HepG2 (cell line): ENCODE results near the gene TTC31. TPM values are rescaled to one million over a fixed set of nuclear protein-coding genes. Genes with fewer than 3 reads are reported as not detected.
A peak's percentile ranks its signal among the peaks of the same experiment; 100 is the strongest.

Source experiments
- BORCS8-MEF2B ChIP-seq: sonication (generic); formaldehyde crosslinking; IDR thresholded peaks from 2 replicates; pipeline ENCODE4 v1.8.0; 2022; ENCODE audit warnings: mild to moderate bottlenecking, missing genetic modification reagents
- CBX5 ChIP-seq: sonication (generic); formaldehyde crosslinking; IDR thresholded peaks from 2 replicates; pipeline ENCODE4 v1.4.0; 2020; ENCODE audit warnings: missing genetic modification reagents, borderline replicate concordance
- FOSL2 ChIP-seq: sonication (generic); formaldehyde crosslinking; IDR thresholded peaks from 2 replicates; pipeline ENCODE4 v1.4.0; 2020; ENCODE audit warnings: missing genetic modification reagents
- HOXA3 ChIP-seq: sonication (generic); formaldehyde crosslinking; IDR thresholded peaks from 2 replicates; pipeline ENCODE4 v1.5.0; 2020; ENCODE audit warnings: missing genetic modification reagents
- KDM5B ChIP-seq: sonication (generic); formaldehyde crosslinking; IDR thresholded peaks from 2 replicates; pipeline ENCODE4 v1.4.0; 2020; ENCODE audit warnings: missing genetic modification reagents, mild to moderate bottlenecking, borderline replicate concordance
- NR2C2 ChIP-seq: sonication (generic); formaldehyde crosslinking; IDR thresholded peaks from 2 replicates; pipeline ENCODE4 v1.4.0; 2020; ENCODE audit warnings: missing genetic modification reagents, mild to moderate bottlenecking, moderate library complexity, borderline replicate concordance
- SRF ChIP-seq: IDR thresholded peaks from 2 replicates; pipeline ENCODE4 v1.6.1; 2011; ENCODE audit warnings: mild to moderate bottlenecking, low read depth, low read length, moderate library complexity
- STAG1 ChIP-seq: sonication (generic); formaldehyde crosslinking; IDR thresholded peaks from 2 replicates; pipeline ENCODE4 v1.4.0; 2020; ENCODE audit warnings: missing genetic modification reagents
- TCF12 ChIP-seq, 2 experiments: fragments of 450-650 bp in 1 of 2; sonication (generic) in 1 of 2; formaldehyde crosslinking in 1 of 2; IDR thresholded peaks; 2 replicates each; pipeline versions ENCODE4 v1.6.1 to v1.8.0; 2017 to 2022; ENCODE audit warnings: antibody characterized with exemption in 1 of 2, mild to moderate bottlenecking in 1 of 2, missing genetic modification reagents in 1 of 2, moderate library complexity in 1 of 2
- TMF1 ChIP-seq: sonication (generic); formaldehyde crosslinking; IDR thresholded peaks from 2 replicates; pipeline ENCODE4 v1.8.1; 2022; ENCODE audit warnings: low read depth, missing genetic modification reagents
- ZFP36 ChIP-seq: fragments of 150-350 bp; IDR thresholded peaks from 2 replicates; pipeline ENCODE4 v1.6.1; 2018; ENCODE audit warnings: borderline replicate concordance, low read length, low read depth; ENCODE audit not compliant: partially characterized antibody
- ZNF274 ChIP-seq: sonication (generic); formaldehyde crosslinking; IDR thresholded peaks from 2 replicates; pipeline ENCODE4 v1.5.1; 2020; ENCODE audit warnings: mild to moderate bottlenecking, missing genetic modification reagents
- ZNF468 ChIP-seq: sonication (generic); formaldehyde crosslinking; IDR thresholded peaks from 2 replicates; pipeline ENCODE4 v1.8.0; 2022; ENCODE audit warnings: mild to moderate bottlenecking, moderate library complexity, missing genetic modification reagents
- ZNF879 ChIP-seq: sonication (generic); formaldehyde crosslinking; IDR thresholded peaks from 2 replicates; pipeline ENCODE4 v1.8.1; 2023; ENCODE audit warnings: missing genetic modification reagents
- polyA plus RNA-seq, 8 experiments: library from polyadenylated mRNA; depleted of rRNA in 3 of 8; stranded (reverse) in 7 of 8; unstranded in 1 of 8; fragments of >200 nt; fragmentation: Illumina TruSeq in 4 of 8; extraction: Trizol in 4 of 8; gene quantifications; 2 replicates each; pipeline versions ENCODE4 v1.2.1 to v1.2.3, GENCODE V29; 2011 to 2016; ENCODE audit warnings: low read depth in 4 of 8, missing spikeins in 1 of 8, mixed read lengths in 1 of 8; ENCODE audit not compliant: insufficient read depth in 1 of 8
- total RNA-seq, 5 experiments: library from RNA; depleted of rRNA; stranded (reverse); fragments of >200 nt; fragmentation: Illumina TruSeq; extraction: Trizol; gene quantifications; 2 replicates each; pipeline ENCODE4 v1.2.3, GENCODE V29; 2016; ENCODE audit warnings: low read depth in 1 of 5
- TF ChIP-seq, protein P1 (sequence below): sonication (generic); formaldehyde crosslinking; IDR thresholded peaks from 2 replicates; pipeline ENCODE4 v1.4.0; 2020; ENCODE audit warnings: missing genetic modification reagents
- TF ChIP-seq, protein P2 (sequence below): sonication (generic); formaldehyde crosslinking; IDR thresholded peaks from 2 replicates; pipeline ENCODE4 v1.4.0; 2020; ENCODE audit warnings: missing genetic modification reagents
- TF ChIP-seq, protein P3 (sequence below): sonication (generic); formaldehyde crosslinking; IDR thresholded peaks from 2 replicates; pipeline ENCODE4 v1.5.1; 2020; ENCODE audit warnings: missing genetic modification reagents, mild to moderate bottlenecking, borderline replicate concordance

TTC31 gene
- total and polyA plus RNA-seq, 2 of the 13 experiments (the other 11 are each of a cell fraction or from before 2014, with no cell fraction given) = 28.3 to 39.5 TPM

DNA sequence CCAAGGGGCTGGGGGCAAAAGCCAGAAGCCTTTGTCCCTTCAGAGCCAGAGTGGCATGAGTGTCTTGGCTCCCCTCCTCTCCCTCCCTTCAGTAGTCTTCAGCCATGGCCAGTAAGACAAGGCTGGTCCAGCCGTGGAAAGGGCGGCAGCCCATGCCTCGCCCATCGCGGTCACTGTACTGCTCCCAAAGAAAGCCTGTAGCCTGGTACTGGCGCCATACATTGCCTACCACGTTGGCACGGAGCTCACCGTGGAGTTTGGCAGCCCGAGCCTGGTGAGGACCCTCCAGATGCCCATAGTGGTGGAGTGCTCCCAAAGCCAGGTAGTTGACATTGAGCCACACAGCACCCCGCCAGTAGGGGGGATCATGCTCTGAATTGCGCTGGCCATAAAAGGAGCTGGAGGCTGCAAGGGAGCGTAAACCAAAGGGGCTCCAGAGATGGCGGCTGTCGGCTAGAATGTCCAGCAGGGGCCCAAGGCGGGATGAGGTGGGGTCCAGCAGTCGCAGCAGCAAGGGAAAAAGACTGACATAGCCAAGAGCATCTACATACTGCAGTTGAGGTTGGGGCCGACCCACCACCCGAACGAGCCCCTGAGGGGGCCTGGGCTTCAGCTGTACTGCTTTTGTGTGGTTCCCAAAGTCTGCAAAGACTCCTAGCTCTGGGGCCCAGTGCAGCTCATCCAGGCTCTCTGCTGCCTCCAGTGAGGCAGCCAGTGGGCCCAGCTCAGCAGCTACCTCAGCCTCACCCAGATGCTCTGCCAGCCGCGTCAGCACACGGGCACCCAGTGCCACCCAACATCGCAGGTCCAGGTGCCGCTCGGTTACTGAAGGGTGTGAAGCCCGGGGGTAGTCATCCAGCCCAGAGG lies 21.5 kb upstream of the TTC31 start (continued):
- TF ChIP-seq KDM5B (CRISPR knock-in tag) (0 out of 2 replicates have a peak, but pooled peaks have one; percentile 33), ZNF879 (no peak), STAG1 (CRISPR knock-in tag) (peak; percentile 58), NR2C2 (CRISPR knock-in tag) (0 out of 2 replicates have a peak, but pooled peaks have one; percentile 24), ZFP36 (no peak), SRF (peak; percentile 91), ZNF468 (CRISPR knock-in tag) (0 out of 2 replicates have a peak, but pooled peaks have one; percentile 59), FOSL2 (CRISPR knock-in tag) (0 out of 2 replicates have a peak, but pooled peaks have one; percentile 21), BORCS8-MEF2B (no peak), HOXA3 (CRISPR knock-in tag) (peak; percentile 51), TMF1 (no peak), TCF12 (IDR thresholded peaks at IDR 0.05) (no peak), TCF12 (CRISPR knock-in tag; IDR thresholded peaks at IDR 0.05) (no peak), CBX5 (CRISPR knock-in tag) (peak; percentile 23; the same call in 1 of the 2 replicates), ZNF274 (CRISPR knock-in tag) (0 out of 2 replicates have a peak, but pooled peaks have one; percentile 25)
- TF ChIP-seq, protein P1, sequence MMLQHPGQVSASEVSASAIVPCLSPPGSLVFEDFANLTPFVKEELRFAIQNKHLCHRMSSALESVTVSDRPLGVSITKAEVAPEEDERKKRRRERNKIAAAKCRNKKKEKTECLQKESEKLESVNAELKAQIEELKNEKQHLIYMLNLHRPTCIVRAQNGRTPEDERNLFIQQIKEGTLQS (CRISPR knock-in tag) = no peak
- TF ChIP-seq, protein P2, sequence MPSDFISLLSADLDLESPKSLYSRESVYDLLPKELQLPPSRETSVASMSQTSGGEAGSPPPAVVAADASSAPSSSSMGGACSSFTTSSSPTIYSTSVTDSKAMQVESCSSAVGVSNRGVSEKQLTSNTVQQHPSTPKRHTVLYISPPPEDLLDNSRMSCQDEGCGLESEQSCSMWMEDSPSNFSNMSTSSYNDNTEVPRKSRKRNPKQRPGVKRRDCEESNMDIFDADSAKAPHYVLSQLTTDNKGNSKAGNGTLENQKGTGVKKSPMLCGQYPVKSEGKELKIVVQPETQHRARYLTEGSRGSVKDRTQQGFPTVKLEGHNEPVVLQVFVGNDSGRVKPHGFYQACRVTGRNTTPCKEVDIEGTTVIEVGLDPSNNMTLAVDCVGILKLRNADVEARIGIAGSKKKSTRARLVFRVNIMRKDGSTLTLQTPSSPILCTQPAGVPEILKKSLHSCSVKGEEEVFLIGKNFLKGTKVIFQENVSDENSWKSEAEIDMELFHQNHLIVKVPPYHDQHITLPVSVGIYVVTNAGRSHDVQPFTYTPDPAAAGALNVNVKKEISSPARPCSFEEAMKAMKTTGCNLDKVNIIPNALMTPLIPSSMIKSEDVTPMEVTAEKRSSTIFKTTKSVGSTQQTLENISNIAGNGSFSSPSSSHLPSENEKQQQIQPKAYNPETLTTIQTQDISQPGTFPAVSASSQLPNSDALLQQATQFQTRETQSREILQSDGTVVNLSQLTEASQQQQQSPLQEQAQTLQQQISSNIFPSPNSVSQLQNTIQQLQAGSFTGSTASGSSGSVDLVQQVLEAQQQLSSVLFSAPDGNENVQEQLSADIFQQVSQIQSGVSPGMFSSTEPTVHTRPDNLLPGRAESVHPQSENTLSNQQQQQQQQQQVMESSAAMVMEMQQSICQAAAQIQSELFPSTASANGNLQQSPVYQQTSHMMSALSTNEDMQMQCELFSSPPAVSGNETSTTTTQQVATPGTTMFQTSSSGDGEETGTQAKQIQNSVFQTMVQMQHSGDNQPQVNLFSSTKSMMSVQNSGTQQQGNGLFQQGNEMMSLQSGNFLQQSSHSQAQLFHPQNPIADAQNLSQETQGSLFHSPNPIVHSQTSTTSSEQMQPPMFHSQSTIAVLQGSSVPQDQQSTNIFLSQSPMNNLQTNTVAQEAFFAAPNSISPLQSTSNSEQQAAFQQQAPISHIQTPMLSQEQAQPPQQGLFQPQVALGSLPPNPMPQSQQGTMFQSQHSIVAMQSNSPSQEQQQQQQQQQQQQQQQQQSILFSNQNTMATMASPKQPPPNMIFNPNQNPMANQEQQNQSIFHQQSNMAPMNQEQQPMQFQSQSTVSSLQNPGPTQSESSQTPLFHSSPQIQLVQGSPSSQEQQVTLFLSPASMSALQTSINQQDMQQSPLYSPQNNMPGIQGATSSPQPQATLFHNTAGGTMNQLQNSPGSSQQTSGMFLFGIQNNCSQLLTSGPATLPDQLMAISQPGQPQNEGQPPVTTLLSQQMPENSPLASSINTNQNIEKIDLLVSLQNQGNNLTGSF (CRISPR knock-in tag) = peak; percentile 25; the same call in 1 of the 2 replicates
- TF ChIP-seq, protein P3, sequence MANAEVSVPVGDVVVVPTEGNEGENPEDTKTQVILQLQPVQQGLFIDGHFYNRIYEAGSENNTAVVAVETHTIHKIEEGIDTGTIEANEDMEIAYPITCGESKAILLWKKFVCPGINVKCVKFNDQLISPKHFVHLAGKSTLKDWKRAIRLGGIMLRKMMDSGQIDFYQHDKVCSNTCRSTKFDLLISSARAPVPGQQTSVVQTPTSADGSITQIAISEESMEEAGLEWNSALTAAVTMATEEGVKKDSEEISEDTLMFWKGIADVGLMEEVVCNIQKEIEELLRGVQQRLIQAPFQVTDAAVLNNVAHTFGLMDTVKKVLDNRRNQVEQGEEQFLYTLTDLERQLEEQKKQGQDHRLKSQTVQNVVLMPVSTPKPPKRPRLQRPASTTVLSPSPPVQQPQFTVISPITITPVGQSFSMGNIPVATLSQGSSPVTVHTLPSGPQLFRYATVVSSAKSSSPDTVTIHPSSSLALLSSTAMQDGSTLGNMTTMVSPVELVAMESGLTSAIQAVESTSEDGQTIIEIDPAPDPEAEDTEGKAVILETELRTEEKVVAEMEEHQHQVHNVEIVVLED (CRISPR knock-in tag) = 0 out of 2 replicates have a peak, but pooled peaks have one; percentile 39
